Epithelial cell of umbilical artery (primary cell): ENCODE data around the gene CNIH4. TPM values are rescaled to one million over a fixed set of nuclear protein-coding genes. Genes with fewer than 3 reads are reported as not detected.

ENCODE experiments used
- total RNA-seq: library from RNA; depleted of rRNA; stranded (reverse); fragments of >200 nt; gene quantifications from 2 replicates; pipeline ENCODE4 v1.2.3, GENCODE V29; 2014

The CNIH4 gene
- 88.9 and 163 TPM in 2 replicates for total RNA-seq

DNA sequence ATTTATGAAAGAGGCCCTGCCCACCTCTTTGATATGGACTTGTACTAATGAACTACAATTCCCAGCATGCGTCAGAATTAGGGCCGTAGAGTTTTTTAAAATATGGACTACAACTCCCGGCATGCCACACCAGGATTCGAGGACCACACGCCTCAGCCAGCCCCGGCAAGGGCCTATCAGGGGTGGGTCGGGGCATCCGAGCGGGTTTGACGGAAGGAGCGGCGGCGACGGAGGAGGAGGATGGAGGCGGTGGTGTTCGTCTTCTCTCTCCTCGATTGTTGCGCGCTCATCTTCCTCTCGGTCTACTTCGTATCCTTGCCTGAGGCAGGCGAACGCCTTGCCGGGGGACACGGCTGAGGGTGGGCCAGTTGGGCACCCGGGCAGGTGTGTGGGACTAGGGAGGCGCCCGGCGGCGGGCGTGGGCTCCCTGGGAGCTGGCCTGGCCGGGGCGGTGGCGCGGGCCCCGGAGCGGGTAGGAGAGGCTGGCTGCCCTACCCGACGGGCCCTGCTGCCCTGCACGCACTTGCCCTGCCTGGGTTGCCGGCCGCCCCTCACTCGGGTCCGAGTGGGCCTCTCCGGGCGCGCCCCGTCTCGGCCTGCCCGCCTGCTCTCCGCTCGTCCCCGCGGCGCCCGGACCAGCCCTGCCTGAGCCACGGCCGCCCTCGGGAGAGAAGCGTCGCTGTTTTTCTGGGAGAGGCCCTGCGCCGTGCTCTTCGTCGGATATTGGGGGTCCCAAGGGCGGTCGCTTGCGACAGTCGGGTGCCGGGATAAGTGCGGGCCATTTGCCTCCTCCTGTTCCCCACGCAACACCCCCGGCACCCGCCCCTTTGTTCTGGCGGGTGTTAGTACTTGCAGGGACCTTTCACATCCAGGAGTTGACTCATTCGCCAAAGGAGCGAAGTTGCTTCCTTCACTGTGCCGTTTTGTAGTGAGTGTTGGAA lies at the start of gene CNIH4:
TSS of gene CNIH4 (plus strand) at position 195 of the 941 bp plus-strand sequence. CDS start at position 241, 46 bp downstream.

DNA sequence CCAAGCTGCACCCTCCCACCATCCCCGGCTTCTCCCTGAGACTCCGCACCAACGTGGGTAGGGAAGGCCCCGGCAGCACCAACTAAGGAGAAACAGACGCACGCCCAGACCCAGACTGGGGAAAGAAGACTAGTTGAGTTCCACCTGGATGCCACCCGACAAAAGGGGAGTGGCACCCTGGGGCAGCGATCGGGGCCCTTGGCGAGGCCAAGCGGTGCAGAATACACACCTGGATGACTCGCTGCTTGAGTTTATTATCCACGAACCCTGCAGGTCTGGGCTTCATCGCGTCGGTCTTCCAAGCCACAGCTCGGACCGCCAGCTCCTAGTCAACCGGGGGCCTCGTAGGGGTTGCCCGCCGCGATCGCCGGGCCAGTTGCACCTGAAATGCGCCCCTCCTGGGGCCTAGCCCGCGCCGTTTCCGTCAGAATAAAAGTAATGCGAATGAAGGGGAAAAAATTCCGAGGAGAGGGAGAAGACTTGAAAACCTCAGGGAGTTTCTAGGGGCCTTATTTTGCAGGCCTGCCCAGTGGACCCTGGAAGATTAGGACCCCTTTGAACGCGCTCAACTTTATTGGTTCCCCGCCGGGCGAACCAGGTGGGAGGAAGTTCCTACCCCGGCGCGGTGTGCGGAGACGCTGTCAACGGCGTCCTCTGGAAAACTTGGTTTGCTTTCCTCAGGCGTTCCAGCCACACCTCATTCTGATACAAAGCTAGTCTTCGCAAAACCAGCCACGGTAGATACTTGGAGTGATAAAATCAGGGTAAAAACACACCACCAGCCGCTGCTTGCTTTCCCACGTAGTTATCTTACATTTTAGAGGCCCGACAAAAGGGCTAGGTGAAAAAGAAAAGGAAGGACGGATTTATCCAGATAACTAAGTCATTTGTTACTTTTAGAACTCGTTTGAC lies 26.6 kb upstream of the CNIH4 start, which contains the start of gene NVL:
TSS of gene NVL (minus strand) at position 331 of the 912 bp plus-strand sequence. CDS start at position 286, 45 bp downstream.

Other genes with a start within 250 kb of the CNIH4 start
- gene FBXO28, start 242.8 kb upstream of the CNIH4 start, total RNA-seq, result 27.9 and 34.2 TPM in 2 replicates
- gene DEGS1, start 173.6 kb upstream of the CNIH4 start, total RNA-seq, result 87.4 and 93.0 TPM in 2 replicates
- gene NVL, start 26.7 kb upstream of the CNIH4 start, total RNA-seq, result 24.7 and 45.9 TPM in 2 replicates
- gene WDR26, start 77.9 kb downstream of the CNIH4 start, total RNA-seq, result 50.7 and 59.4 TPM in 2 replicates